ENCODE results near the gene SARNP. TPM values are rescaled to one million over a fixed set of nuclear protein-coding genes. Genes with fewer than 3 reads are reported as not detected.
A peak's percentile ranks its signal among the peaks of the same experiment; 100 is the strongest.

SARNP gene
- total and polyA plus RNA-seq, 10 of the 15 experiments (the other 5 are each of a cell fraction or from before 2014, with no cell fraction given) = 77.6 to 445 (median 188) TPM

- TF ChIP-seq ZBTB11 (CRISPR knock-in tag; IDR thresholded peaks at IDR 0.05) (no peak), NR2C1 (IDR thresholded peaks at IDR 0.05) (no peak), CREB1 (IDR thresholded peaks at IDR 0.05; ENCODE audit: low read depth) (peak; percentile 19; the same call in 1 of the 2 replicates), POLR2A (IDR thresholded peaks at IDR 0.05; ENCODE audit: low read depth, low read length) (peak; percentile 53; the same call in 1 of the 2 replicates), PML (IDR thresholded peaks at IDR 0.05; ENCODE audit: low read length) (0 out of 2 replicates have a peak, but pooled peaks have one; percentile 51), PKNOX1 (IDR thresholded peaks at IDR 0.05) (no peak), BRCA1 (IDR thresholded peaks at IDR 0.05; ENCODE audit: low read depth, low read length) (no peak), RUNX3 (IDR thresholded peaks at IDR 0.05; ENCODE audit: low read length) (peak; percentile 54; the same call in 1 of the 2 replicates), NR2F1 (conservative IDR thresholded peaks at IDR 0.05) (peak; percentile 80), RFX5 (IDR thresholded peaks at IDR 0.05; ENCODE audit: low read depth, low read length) (no peak), BCL11A (IDR thresholded peaks at IDR 0.05; ENCODE audit: low read depth, low read length) (no peak), ATF2 (IDR thresholded peaks at IDR 0.05; ENCODE audit: low read length) (peak; percentile 59; the same call in 1 of the 2 replicates), IKZF1 (conservative IDR thresholded peaks at IDR 0.05) (peak; percentile 76), SPI1 (IDR thresholded peaks at IDR 0.05; ENCODE audit: borderline replicate concordance, insufficient read depth, low read depth, low read length) (peak; percentile 76), IKZF2 (IDR thresholded peaks at IDR 0.05) (peak; percentile 25 to 64; a peak in 2 of 4 replicates)
Observed at GRCh38 chr12:55717011-55718007, 100.2 kb downstream of the SARNP start (continued).

Data from GM12878 (cell line).